Mesendoderm (in vitro differentiated cells): ENCODE measurements around the gene ARMH4.

ENCODE experiments used
- DNase-seq: peaks from one replicate; pipeline ENCODE4 v3.0.0; 2013
- H2AK5ac ChIP-seq: 2 replicates; pipeline ENCODE4 v1.6.1; 2013; ENCODE audit warnings: low read length, inconsistent platforms
- H2BK120ac ChIP-seq: 2 replicates; pipeline ENCODE4 v1.6.1; 2013; ENCODE audit warnings: low read depth, mild to moderate bottlenecking, low read length, moderate library complexity, mixed read lengths
- H2BK15ac ChIP-seq: replicated peaks from 2 replicates; pipeline ENCODE4 v1.6.1; 2013; ENCODE audit warnings: low read depth, mild to moderate bottlenecking, moderate library complexity
- H2BK5ac ChIP-seq: 2 replicates; pipeline ENCODE4 v1.6.1; 2013; ENCODE audit warnings: low read length, inconsistent platforms
- H3K18ac ChIP-seq: 2 replicates; pipeline ENCODE4 v1.6.1; 2013; ENCODE audit warnings: mild to moderate bottlenecking, low read length, mixed read lengths
- H3K23ac ChIP-seq: one replicate; pipeline ENCODE4 v1.6.1; 2013; ENCODE audit warnings: low read length
- H3K27ac ChIP-seq: 2 replicates; pipeline ENCODE4 v1.5.1; 2013; ENCODE audit warnings: low read depth, mild to moderate bottlenecking, inconsistent platforms, low read length, moderate library complexity
- H3K27me3 ChIP-seq: 2 replicates; pipeline ENCODE4 v1.6.1; 2013; ENCODE audit warnings: low read length, control low read depth, mild to moderate bottlenecking, inconsistent platforms; ENCODE audit not compliant: insufficient read depth, poor library complexity
- H3K36me3 ChIP-seq: 2 replicates; pipeline ENCODE4 v1.6.1; 2013; ENCODE audit warnings: low read length, inconsistent platforms; ENCODE audit not compliant: control insufficient read depth, insufficient read depth
- H3K4ac ChIP-seq: one replicate; pipeline ENCODE4 v1.6.1; 2013; ENCODE audit warnings: low read depth, mild to moderate bottlenecking, low read length, moderate library complexity
- H3K4me1 ChIP-seq: 2 replicates; pipeline ENCODE4 v1.6.1; 2013; ENCODE audit warnings: low read depth, low read length, inconsistent platforms; ENCODE audit not compliant: control insufficient read depth
- H3K4me2 ChIP-seq: 2 replicates; pipeline ENCODE4 v1.6.1; 2013; ENCODE audit warnings: low read length
- H3K4me3 ChIP-seq: 2 replicates; pipeline ENCODE4 v1.5.1; 2013; ENCODE audit warnings: mild to moderate bottlenecking, low read length
- H3K56ac ChIP-seq: one replicate; pipeline ENCODE4 v1.6.1; 2013; ENCODE audit warnings: low read length
- H3K79me1 ChIP-seq: 2 replicates; pipeline ENCODE4 v1.6.1; 2013; ENCODE audit warnings: low read length, inconsistent platforms
- H3K79me2 ChIP-seq: 2 replicates; pipeline ENCODE4 v1.6.1; 2013; ENCODE audit warnings: mild to moderate bottlenecking, low read length; ENCODE audit not compliant: control insufficient read depth, insufficient read depth
- H3K9ac ChIP-seq: 2 replicates; pipeline ENCODE4 v1.6.1; 2013; ENCODE audit warnings: low read length, inconsistent platforms
- H4K5ac ChIP-seq: one replicate; pipeline ENCODE4 v1.6.1; 2013; ENCODE audit warnings: low read length
- H4K8ac ChIP-seq: one replicate; pipeline ENCODE4 v1.6.1; 2013; ENCODE audit warnings: low read depth, mild to moderate bottlenecking, control low read depth, low read length, moderate library complexity
- WGBS: extraction: QIAGEN DNeasy Blood & Tissue Kit; methylation state at CpG from one replicate; pipeline ENCODE4 v1.1.7; 2013; ENCODE audit warnings: low lambda C conversion rate, missing lambda C conversion rate; ENCODE audit not compliant: insufficient coverage; ENCODE audit errors: extremely low coverage; 5-methylcytosine and 5-hydroxymethylcytosine counted together

Gene ARMH4

GRCh38 chr14:58055497-58056010 lies 96.5 kb downstream of the ARMH4 start:
- no peak overlapping the region for H4K5ac ChIP-seq
- H3K79me1 ChIP-seq: no peaks in the 10 kb centered on the region
- H2BK5ac ChIP-seq: no peak overlapping the region
- no peak overlapping the region for H3K23ac ChIP-seq
- H2BK15ac ChIP-seq: no peak overlapping the region
- no peak overlapping the region for H2BK120ac ChIP-seq
- H3K79me2 ChIP-seq: no peaks in the 10 kb centered on the region
- no peaks in the 10 kb centered on the region for H3K36me3 ChIP-seq
- H4K8ac ChIP-seq: no peak overlapping the region
- no peak for DNase-seq
- H3K4me1 ChIP-seq: peaks cover 1% of the 10 kb centered on the region
- H3K4me2 ChIP-seq: no peak overlapping the region
- H3K27ac ChIP-seq: no peak overlapping the region
- H3K56ac ChIP-seq: no peak overlapping the region
- no peak overlapping the region for H3K18ac ChIP-seq
- H3K4ac ChIP-seq: no peak overlapping the region
- H3K9ac ChIP-seq: no peak overlapping the region
- H3K27me3 ChIP-seq: no peaks in the 10 kb centered on the region
- H2AK5ac ChIP-seq: no peak overlapping the region
- no peak overlapping the region for H3K4me3 ChIP-seq

- no peak overlapping the region for H2BK15ac ChIP-seq
- no peak overlapping the region for H3K18ac ChIP-seq
- H3K4me1 ChIP-seq: no peaks in the 10 kb centered on the region
- H2AK5ac ChIP-seq: no peak overlapping the region
- no peaks in the 10 kb centered on the region for H3K79me1 ChIP-seq
- WGBS: no CpG with 5 or more reads among the region's 3 CpGs
- no peak overlapping the region for H3K56ac ChIP-seq
- H3K4ac ChIP-seq: no peak overlapping the region
- H3K36me3 ChIP-seq: no peaks in the 10 kb centered on the region
- H3K9ac ChIP-seq: no peak overlapping the region
- H3K27me3 ChIP-seq: no peaks in the 10 kb centered on the region
- H3K79me2 ChIP-seq: no peaks in the 10 kb centered on the region
- H3K23ac ChIP-seq: no peak overlapping the region
- H4K5ac ChIP-seq: no peak overlapping the region
- H3K4me2 ChIP-seq: no peak overlapping the region
- no peak overlapping the region for H2BK120ac ChIP-seq
- H4K8ac ChIP-seq: no peak overlapping the region
- DNase-seq: no peak
- no peak overlapping the region for H3K4me3 ChIP-seq
- no peak overlapping the region for H3K27ac ChIP-seq
- no peak overlapping the region for H2BK5ac ChIP-seq
Observed at GRCh38 chr14:58054100-58054499, 97.9 kb downstream of the ARMH4 start.

GRCh38 chr14:58048219-58048618 lies 103.8 kb downstream of the ARMH4 start:
- Histone ChIP-seq H3K27ac (no peak overlapping the region), H3K18ac (no peak overlapping the region)
- WGBS: no CpG with 5 or more reads among the region's 5 CpGs

GRCh38 chr14:58027904-58028303 lies 124.1 kb downstream of the ARMH4 start:
- Histone ChIP-seq H3K18ac (no peak overlapping the region), H3K4ac (no peak overlapping the region), H2AK5ac (no peak overlapping the region), H2BK15ac (no peak overlapping the region), H3K4me2 (no peak overlapping the region), H3K9ac (no peak overlapping the region), H2BK120ac (no peak overlapping the region), H3K79me1 (no peaks in the 10 kb centered on the region), H3K56ac (no peak overlapping the region), H3K23ac (no peak overlapping the region), H4K5ac (no peak overlapping the region), H3K4me3 (no peak overlapping the region), H3K79me2 (no peaks in the 10 kb centered on the region), H3K36me3 (no peaks in the 10 kb centered on the region), H4K8ac (no peak overlapping the region), H3K27ac (no peak overlapping the region), H3K27me3 (no peaks in the 10 kb centered on the region), H2BK5ac (no peak overlapping the region), H3K4me1 (no peaks in the 10 kb centered on the region)
- no peak for DNase-seq

More at GRCh38 chr14:58048219-58048618, 103.8 kb downstream of the ARMH4 start:
- Histone ChIP-seq H2BK15ac (no peak overlapping the region), H3K4ac (no peak overlapping the region), H3K79me2 (no peaks in the 10 kb centered on the region), H3K4me3 (no peak overlapping the region), H3K23ac (no peak overlapping the region), H3K27me3 (no peaks in the 10 kb centered on the region), H2AK5ac (no peak overlapping the region), H4K5ac (no peak overlapping the region), H3K56ac (no peak overlapping the region), H3K36me3 (no peaks in the 10 kb centered on the region), H3K4me2 (no peak overlapping the region), H3K79me1 (no peaks in the 10 kb centered on the region), H3K4me1 (no peaks in the 10 kb centered on the region), H4K8ac (no peak overlapping the region), H2BK120ac (no peak overlapping the region), H3K9ac (no peak overlapping the region), H2BK5ac (no peak overlapping the region)
- no peak for DNase-seq

GRCh38 chr14:58026967-58027366 lies 125.0 kb downstream of the ARMH4 start:
- H2BK15ac ChIP-seq: no peak overlapping the region
- DNase-seq: no peak
- no CpG with 5 or more reads among the region's 1 CpG for WGBS
- H3K27ac ChIP-seq: no peak overlapping the region
- H3K56ac ChIP-seq: no peak overlapping the region
- no peaks in the 10 kb centered on the region for H3K27me3 ChIP-seq
- no peak overlapping the region for H2BK5ac ChIP-seq
- H3K9ac ChIP-seq: no peak overlapping the region
- no peaks in the 10 kb centered on the region for H3K79me1 ChIP-seq
- H3K36me3 ChIP-seq: no peaks in the 10 kb centered on the region
- no peak overlapping the region for H4K5ac ChIP-seq
- no peak overlapping the region for H3K4me2 ChIP-seq
- no peak overlapping the region for H3K4ac ChIP-seq
- H3K79me2 ChIP-seq: no peaks in the 10 kb centered on the region
- H2BK120ac ChIP-seq: no peak overlapping the region
- H4K8ac ChIP-seq: no peak overlapping the region
- H3K4me3 ChIP-seq: no peak overlapping the region
- no peaks in the 10 kb centered on the region for H3K4me1 ChIP-seq
- no peak overlapping the region for H3K18ac ChIP-seq
- no peak overlapping the region for H2AK5ac ChIP-seq
- H3K23ac ChIP-seq: no peak overlapping the region

GRCh38 chr14:58026219-58026618 lies 125.8 kb downstream of the ARMH4 start:
- Histone ChIP-seq H4K8ac (no peak overlapping the region), H3K27ac (no peak overlapping the region), H3K18ac (no peak overlapping the region), H3K79me2 (no peaks in the 10 kb centered on the region), H3K27me3 (no peaks in the 10 kb centered on the region), H2AK5ac (no peak overlapping the region), H3K4me2 (no peak overlapping the region), H3K36me3 (no peaks in the 10 kb centered on the region), H3K4ac (no peak overlapping the region), H2BK15ac (no peak overlapping the region), H3K79me1 (no peaks in the 10 kb centered on the region), H3K4me1 (no peaks in the 10 kb centered on the region), H4K5ac (no peak overlapping the region), H3K4me3 (no peak overlapping the region), H3K56ac (no peak overlapping the region), H3K9ac (no peak overlapping the region), H2BK120ac (no peak overlapping the region), H2BK5ac (no peak overlapping the region), H3K23ac (no peak overlapping the region)
- WGBS: no CpG with 5 or more reads among the region's 1 CpG
- DNase-seq: no peak
